T-cell (primary cell): ENCODE results near the gene PRIM2. TPM values are rescaled to one million over a fixed set of nuclear protein-coding genes. Genes with fewer than 3 reads are reported as not detected.
"Not testable (repeated sequence)": the region's sequence is repeated elsewhere in the genome, so short reads cannot be mapped to it uniquely, and the experiment has no call there.

ENCODE experiments used
- ATAC-seq, 4 experiments: fragments of 200-7000 bp in 3 of 4; fragments of 150-1000 bp in 1 of 4; cut with Tn5 transposase; replicated peaks in 1 of 4; 1 replicate in 3 of 4; 2 replicates in 1 of 4; pipeline ENCODE4 v1.10.0; 2021; ENCODE audit warnings: moderate library complexity in 3 of 4, mild to moderate bottlenecking in 2 of 4, moderate number of reproducible peaks in 1 of 4
- CTCF ChIA-PET, 2 donors: fragments of 300-600 bp; sonication (Branson Sonifier 250); formaldehyde crosslinking; loops; one replicate each; lab custom pipeline; 2022; ENCODE audit warnings: antibody characterized with exemption in 2 of 2; lab: Charles Lee
- POLR2A ChIA-PET, 2 donors: fragments of 300-600 bp; sonication (Branson Sonifier 250); formaldehyde crosslinking; loops; one replicate each; lab custom pipeline; 2022; ENCODE audit warnings: antibody characterized with exemption in 2 of 2; lab: Charles Lee
- DNase-seq, 35 experiments: peaks; one replicate each; pipeline versions ENCODE4 v3.0.0 to v3.0.0-alpha.2; 2013 to 2023
- H3K27ac ChIP-seq: one replicate; pipeline ENCODE4 v1.5.1; 2013; ENCODE audit warnings: low read length
- H3K27me3 ChIP-seq, 2 experiments: replicated peaks in 1 of 2; 1 replicate in 1 of 2; 2 replicates in 1 of 2; pipeline versions ENCODE4 v1.6.1 to v1.7.0; 2013; ENCODE audit warnings: low read length in 1 of 2, mixed read lengths in 1 of 2; ENCODE audit not compliant: control insufficient read depth in 2 of 2, insufficient read depth in 2 of 2; ENCODE audit errors: extremely low read depth in 1 of 2
- H3K36me3 ChIP-seq, 2 donors: 1 replicate in 1 of 2; 2 replicates in 1 of 2; pipeline versions ENCODE4 v1.6.1 to v1.7.0; 2013; ENCODE audit warnings: low read length in 1 of 2; ENCODE audit not compliant: control insufficient read depth in 2 of 2, insufficient read depth in 1 of 2; ENCODE audit errors: extremely low read depth in 1 of 2
- H3K4me1 ChIP-seq, 2 experiments: 1 replicate in 1 of 2; 2 replicates in 1 of 2; pipeline versions ENCODE4 v1.6.1 to v1.7.0; 2013; ENCODE audit warnings: low read length in 2 of 2, mixed read lengths in 1 of 2; ENCODE audit not compliant: insufficient read depth in 2 of 2, control insufficient read depth in 1 of 2; ENCODE audit errors: extremely low read depth in 1 of 2
- H3K4me3 ChIP-seq, 2 donors: 1 replicate in 1 of 2; 2 replicates in 1 of 2; pipeline versions ENCODE4 v1.5.1 to v1.7.0; 2013; ENCODE audit warnings: mild to moderate bottlenecking in 2 of 2, low read length in 1 of 2, moderate library complexity in 1 of 2; ENCODE audit not compliant: control insufficient read depth in 1 of 2; ENCODE audit errors: extremely low read depth in 1 of 2
- H3K9me3 ChIP-seq: 2 replicates; pipeline ENCODE4 v1.7.0; 2013
- H3K27ac Mint-ChIP-seq, 2 donors: one replicate each; pipeline ENCODE4 v1.8.0; 2020 to 2021; ENCODE audit warnings: mild to moderate bottlenecking in 2 of 2, mixed read lengths in 2 of 2
- H3K27me3 Mint-ChIP-seq, 2 donors: one replicate each; pipeline ENCODE4 v1.8.0; 2021 to 2022; ENCODE audit warnings: mixed read lengths in 2 of 2
- H3K36me3 Mint-ChIP-seq: one replicate; pipeline ENCODE4 v1.8.0; 2021; ENCODE audit warnings: mixed read lengths
- H3K4me1 Mint-ChIP-seq, 3 donors: one replicate each; pipeline ENCODE4 v1.8.0; 2020 to 2022; ENCODE audit warnings: mixed read lengths in 3 of 3, mild to moderate bottlenecking in 1 of 3
- H3K4me3 Mint-ChIP-seq, 3 donors: one replicate each; pipeline ENCODE4 v1.8.0; 2020 to 2022; ENCODE audit warnings: mild to moderate bottlenecking in 3 of 3, mixed read lengths in 3 of 3, moderate library complexity in 3 of 3
- H3K9me3 Mint-ChIP-seq, 3 donors: one replicate each; pipeline ENCODE4 v1.8.0; 2020 to 2022; ENCODE audit warnings: mixed read lengths in 3 of 3
- WGBS: methylation state at CpG from one replicate; pipeline ENCODE4 v1.1.5; 2013; ENCODE audit warnings: missing lambda C conversion rate; ENCODE audit not compliant: insufficient coverage; 5-methylcytosine and 5-hydroxymethylcytosine counted together
- total RNA-seq, 35 experiments: library from RNA in 6 of 35; stranded (reverse) in 6 of 35; fragments of 120-200 nt in 1 of 35; gene quantifications; one replicate each; pipeline versions ENCODE4 v1.2.1 to v1.2.4 and lab custom pipeline; 2013 to 2026

PRIM2 gene
- total RNA-seq, 5 donors from 2014 or later (not counting 1 experiment from before 2014, with no cell fraction given): 11.5 to 17.9 (median 12.0) TPM

DNA sequence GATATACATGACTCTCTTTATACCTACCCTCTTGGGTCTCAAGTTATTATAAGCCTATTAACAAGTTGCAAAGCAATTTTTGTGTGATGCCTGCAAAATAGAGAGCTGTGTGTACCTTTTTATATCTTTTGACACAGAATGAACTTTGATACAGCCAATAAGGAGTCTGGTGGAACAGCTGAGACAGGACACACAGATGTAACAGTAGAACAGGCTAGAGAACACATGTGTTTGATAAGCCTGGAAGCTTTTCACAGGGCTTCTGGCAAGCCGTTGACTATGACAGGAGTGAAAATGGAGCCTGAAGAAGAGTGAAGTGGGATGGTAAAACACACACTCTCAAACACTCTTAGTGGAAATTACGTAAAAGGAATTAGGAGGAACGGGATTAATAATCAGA is 25.9 kb downstream of the PRIM2 start:
- H3K36me3 ChIP-seq, H3K4me3 ChIP-seq, H3K27ac Mint-ChIP-seq, DNase-seq, H3K27me3 ChIP-seq, ATAC-seq, CTCF ChIA-PET, H3K36me3 Mint-ChIP-seq, POLR2A ChIA-PET, H3K4me1 ChIP-seq, H3K9me3 Mint-ChIP-seq, H3K4me3 Mint-ChIP-seq, H3K27ac ChIP-seq, H3K9me3 ChIP-seq, H3K27me3 Mint-ChIP-seq: not testable (repeated sequence)
- no CpG with 5 or more reads among the region's 3 CpGs for WGBS
- H3K4me1 Mint-ChIP-seq: peaks cover 7 to 20% (median 12%) of the 10 kb centered on the region in 3 donors

DNA sequence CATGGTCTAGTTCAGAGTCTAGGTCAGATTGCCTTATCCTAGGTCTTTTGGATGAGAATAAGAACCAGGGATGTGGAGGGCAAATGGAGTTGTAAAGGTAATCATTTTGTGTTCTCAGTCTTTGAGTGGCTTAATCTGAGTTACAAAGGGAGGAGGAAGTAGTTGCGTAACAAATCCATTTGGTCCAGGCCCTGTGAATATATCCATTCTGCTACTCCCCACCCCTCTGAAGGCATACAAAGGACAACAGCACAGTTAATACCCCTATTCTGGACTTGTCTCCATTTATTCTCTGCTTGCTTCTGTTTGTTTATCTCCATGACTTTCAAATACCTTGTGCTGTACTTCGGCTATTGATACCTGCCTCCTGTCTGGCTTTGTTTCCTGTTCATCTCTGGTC is 29.3 kb downstream of the PRIM2 start:
- WGBS: no CpG with 5 or more reads among the region's 2 CpGs

DNA sequence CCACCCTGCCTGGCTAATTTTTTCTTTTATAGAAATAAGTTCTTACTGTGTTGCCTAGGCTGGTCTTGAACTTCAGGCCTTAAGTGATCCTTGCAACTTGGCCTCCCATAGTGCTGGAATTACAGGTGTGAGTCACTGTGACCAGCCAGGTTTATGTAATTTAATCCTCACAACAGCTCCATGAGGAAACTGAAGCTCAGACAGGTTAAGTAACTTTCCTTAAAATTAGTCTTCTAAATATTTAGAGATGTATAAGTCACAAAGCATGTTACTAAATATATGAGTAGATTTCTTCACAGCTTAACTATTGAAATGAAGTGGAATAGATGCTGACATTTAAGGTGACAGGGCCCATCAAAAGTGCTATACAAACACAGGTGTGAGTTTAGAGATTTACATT is 30.2 kb downstream of the PRIM2 start:
- H3K27ac Mint-ChIP-seq, POLR2A ChIA-PET, ATAC-seq, H3K36me3 Mint-ChIP-seq, H3K4me3 Mint-ChIP-seq, H3K36me3 ChIP-seq, H3K9me3 Mint-ChIP-seq, H3K27me3 Mint-ChIP-seq, CTCF ChIA-PET, DNase-seq, H3K9me3 ChIP-seq, H3K27ac ChIP-seq, H3K4me3 ChIP-seq, H3K27me3 ChIP-seq, H3K4me1 ChIP-seq: not testable (repeated sequence)
- H3K4me1 Mint-ChIP-seq: peaks cover 17 to 34% (median 22%) of the 10 kb centered on the region in 3 donors

More for the DNA sequence above, 29.3 kb downstream of the PRIM2 start:
- H3K9me3 Mint-ChIP-seq, H3K4me1 ChIP-seq, H3K27me3 Mint-ChIP-seq, ATAC-seq, H3K36me3 ChIP-seq, H3K4me3 ChIP-seq, H3K27me3 ChIP-seq, H3K27ac ChIP-seq, H3K9me3 ChIP-seq, H3K27ac Mint-ChIP-seq, H3K4me3 Mint-ChIP-seq, DNase-seq, POLR2A ChIA-PET, CTCF ChIA-PET, H3K36me3 Mint-ChIP-seq: not testable (repeated sequence)
- H3K4me1 Mint-ChIP-seq: peaks cover 17 to 34% (median 22%) of the 10 kb centered on the region in 3 donors

DNA sequence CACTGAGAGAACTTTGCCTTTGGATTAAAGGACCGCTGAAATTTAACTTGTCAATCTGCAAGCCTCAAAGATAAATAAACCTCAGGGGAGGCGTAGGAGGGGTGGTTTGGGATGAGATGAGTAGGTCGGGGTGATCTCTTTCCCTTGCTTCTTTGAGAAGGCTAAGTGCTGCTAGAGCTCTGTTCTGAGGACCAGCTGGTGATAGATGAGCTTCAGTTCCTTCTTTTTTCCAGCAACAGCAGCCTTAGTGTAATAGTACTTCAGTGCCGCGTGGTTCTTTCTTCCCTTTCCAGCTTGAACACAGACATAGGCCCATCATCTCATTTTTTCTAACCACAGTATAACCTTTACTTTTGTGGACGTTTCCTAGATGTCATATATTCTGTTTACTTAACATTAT is 33.0 kb downstream of the PRIM2 start:
- POLR2A ChIA-PET, H3K36me3 Mint-ChIP-seq, H3K4me3 Mint-ChIP-seq, H3K9me3 Mint-ChIP-seq, H3K9me3 ChIP-seq, DNase-seq, H3K36me3 ChIP-seq, ATAC-seq, H3K27ac ChIP-seq, H3K4me1 ChIP-seq, H3K27ac Mint-ChIP-seq, H3K27me3 Mint-ChIP-seq, H3K27me3 ChIP-seq, H3K4me3 ChIP-seq: not testable (repeated sequence)
- H3K4me1 Mint-ChIP-seq: peaks cover 17 to 27% (median 20%) of the 10 kb centered on the region in 3 donors
- no CpG with 5 or more reads among the region's 6 CpGs for WGBS
- CTCF ChIA-PET: interaction anchor here in 1 of 2 donors (0.6 kb wide), 1 partner anchor 256 kb away, joined by 9 read pairs; no protein-coding TSS in a partner anchor

DNA sequence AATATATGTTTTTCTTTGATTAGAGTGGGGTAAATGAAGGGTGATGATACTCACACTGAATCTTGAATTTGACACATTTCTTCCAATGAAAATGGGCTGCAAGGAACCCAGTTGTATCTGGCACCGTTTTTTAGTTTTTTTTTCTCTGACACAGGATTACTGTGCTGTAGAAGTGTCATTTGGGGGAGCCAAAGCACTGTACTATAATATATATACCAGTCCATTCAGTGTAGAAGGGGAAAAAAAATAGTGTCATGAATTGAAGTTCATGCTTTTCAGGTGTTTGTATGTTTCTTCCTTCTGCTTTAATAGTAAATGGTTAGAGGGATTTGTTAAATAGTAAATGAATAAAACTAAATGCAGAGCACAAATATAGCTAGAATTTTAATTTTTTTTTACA is 35.2 kb downstream of the PRIM2 start:
- H3K4me3 Mint-ChIP-seq, CTCF ChIA-PET, H3K36me3 Mint-ChIP-seq, H3K9me3 ChIP-seq, H3K27ac Mint-ChIP-seq, DNase-seq, H3K27me3 Mint-ChIP-seq, ATAC-seq, H3K36me3 ChIP-seq, H3K27ac ChIP-seq, H3K4me3 ChIP-seq, POLR2A ChIA-PET, H3K4me1 ChIP-seq, H3K9me3 Mint-ChIP-seq, H3K27me3 ChIP-seq: not testable (repeated sequence)
- WGBS: no CpG with 5 or more reads among the region's 1 CpG
- peaks cover 22 to 25% (median 24%) of the 10 kb centered on the region in 3 donors for H3K4me1 Mint-ChIP-seq

DNA sequence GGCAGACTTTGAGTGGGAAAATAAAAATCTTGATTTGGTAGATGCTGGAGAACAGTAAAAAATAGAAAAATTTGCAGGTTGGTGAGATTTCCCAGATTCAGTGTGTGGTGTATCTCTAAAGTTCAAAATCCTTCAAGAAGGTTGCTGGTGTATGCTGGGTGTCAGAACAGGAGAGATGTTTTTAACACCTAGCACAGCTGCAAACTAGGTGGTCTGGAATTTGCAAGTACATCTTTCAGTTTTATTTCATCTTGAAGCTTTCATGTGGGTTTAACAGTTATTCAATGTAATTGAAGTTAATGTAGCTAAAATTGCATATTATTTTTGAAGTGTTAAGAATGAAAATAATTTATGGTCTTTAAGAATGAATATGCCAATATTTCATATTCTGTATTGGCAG is 40.9 kb downstream of the PRIM2 start:
- CTCF ChIA-PET, H3K9me3 Mint-ChIP-seq, H3K4me3 Mint-ChIP-seq, H3K4me3 ChIP-seq, H3K27ac ChIP-seq, H3K27ac Mint-ChIP-seq, H3K9me3 ChIP-seq, H3K4me1 ChIP-seq, POLR2A ChIA-PET, ATAC-seq, H3K27me3 ChIP-seq, H3K36me3 ChIP-seq, H3K27me3 Mint-ChIP-seq: not testable (repeated sequence)
- H3K36me3 Mint-ChIP-seq: peaks cover 12% of the 10 kb centered on the region
- DNase-seq: peak in 1 of 35 experiments; percentile 5
- H3K4me1 Mint-ChIP-seq: peaks cover 11 to 16% (median 11%) of the 10 kb centered on the region in 3 donors

DNA sequence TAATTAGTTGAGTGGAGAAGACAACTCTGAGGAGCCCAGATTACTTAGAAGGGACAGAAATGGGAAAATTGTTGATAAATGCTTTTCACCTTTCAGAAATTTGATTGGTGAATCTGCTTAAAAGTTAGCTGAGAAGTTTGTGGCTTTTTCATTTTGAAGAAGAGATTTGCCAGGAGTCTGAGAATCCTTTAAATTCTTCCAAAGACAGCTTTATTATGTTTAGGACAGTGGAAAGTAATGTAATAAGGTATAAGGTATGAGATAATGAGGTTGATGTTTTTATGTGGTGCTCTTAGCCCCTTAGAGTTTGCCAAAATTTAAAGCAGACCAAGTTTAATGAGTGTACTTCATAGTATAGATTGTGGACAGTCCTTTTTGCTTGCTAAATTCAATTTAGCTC is 42.3 kb downstream of the PRIM2 start:
- H3K36me3 ChIP-seq, H3K27ac Mint-ChIP-seq, DNase-seq, ATAC-seq, H3K4me1 ChIP-seq, CTCF ChIA-PET, H3K27me3 Mint-ChIP-seq, H3K27ac ChIP-seq, H3K27me3 ChIP-seq, H3K4me3 ChIP-seq, H3K9me3 ChIP-seq, H3K4me3 Mint-ChIP-seq, POLR2A ChIA-PET, H3K9me3 Mint-ChIP-seq: not testable (repeated sequence)
- Mint-ChIP-seq H3K4me1 (peaks cover 11 to 21% (median 16%) of the 10 kb centered on the region in 3 donors), H3K36me3 (peaks cover 12% of the 10 kb centered on the region)
